ENCODE data around the gene TMEM132C.

DNA sequence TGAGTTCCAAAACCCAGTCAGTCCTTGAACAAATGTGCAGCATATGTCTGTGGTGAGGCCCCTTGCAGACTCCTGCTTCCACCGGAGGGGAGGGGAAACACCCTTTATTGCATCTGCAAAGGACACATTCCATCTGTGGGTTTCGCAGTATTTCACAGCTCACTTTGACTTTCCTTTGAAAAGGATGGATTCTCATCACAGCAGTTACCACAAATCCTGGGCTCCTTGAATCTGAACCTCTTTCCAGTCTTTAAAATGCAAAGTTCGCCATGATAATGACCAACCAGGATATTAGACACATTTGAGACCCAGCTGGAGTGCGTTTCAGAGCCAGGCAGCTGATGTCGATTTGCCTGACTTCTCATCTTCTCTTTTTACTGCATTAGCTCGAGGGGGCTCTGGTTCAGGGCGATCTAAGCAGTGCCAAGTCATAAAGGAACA, 314.4 kb downstream of the TMEM132C start:
- no peak for TF ChIP-seq PHF8 (conservative IDR thresholded peaks at IDR 0.05; ENCODE audit: low read depth, low read length)
- no peak for TF ChIP-seq BCL11A (IDR thresholded peaks at IDR 0.05; ENCODE audit: low read depth in 2 of 2, low read length in 2 of 2)
- TF ChIP-seq SP1 (IDR thresholded peaks at IDR 0.05; ENCODE audit: low read depth, low read length), result no peak
- TF ChIP-seq MAFK (IDR thresholded peaks at IDR 0.05; ENCODE audit: low read depth, low read length), result no peak
- TF ChIP-seq, protein P1, sequence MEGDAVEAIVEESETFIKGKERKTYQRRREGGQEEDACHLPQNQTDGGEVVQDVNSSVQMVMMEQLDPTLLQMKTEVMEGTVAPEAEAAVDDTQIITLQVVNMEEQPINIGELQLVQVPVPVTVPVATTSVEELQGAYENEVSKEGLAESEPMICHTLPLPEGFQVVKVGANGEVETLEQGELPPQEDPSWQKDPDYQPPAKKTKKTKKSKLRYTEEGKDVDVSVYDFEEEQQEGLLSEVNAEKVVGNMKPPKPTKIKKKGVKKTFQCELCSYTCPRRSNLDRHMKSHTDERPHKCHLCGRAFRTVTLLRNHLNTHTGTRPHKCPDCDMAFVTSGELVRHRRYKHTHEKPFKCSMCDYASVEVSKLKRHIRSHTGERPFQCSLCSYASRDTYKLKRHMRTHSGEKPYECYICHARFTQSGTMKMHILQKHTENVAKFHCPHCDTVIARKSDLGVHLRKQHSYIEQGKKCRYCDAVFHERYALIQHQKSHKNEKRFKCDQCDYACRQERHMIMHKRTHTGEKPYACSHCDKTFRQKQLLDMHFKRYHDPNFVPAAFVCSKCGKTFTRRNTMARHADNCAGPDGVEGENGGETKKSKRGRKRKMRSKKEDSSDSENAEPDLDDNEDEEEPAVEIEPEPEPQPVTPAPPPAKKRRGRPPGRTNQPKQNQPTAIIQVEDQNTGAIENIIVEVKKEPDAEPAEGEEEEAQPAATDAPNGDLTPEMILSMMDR (IDR thresholded peaks at IDR 0.05; ENCODE audit: control extremely low read depth in 1 of 3, insufficient read depth in 1 of 3, low read depth in 1 of 3, low read length in 3 of 3), result no peak
- no peak for TF ChIP-seq POLR2A (IDR thresholded peaks at IDR 0.05; ENCODE audit: control extremely low read depth in 1 of 2, low read depth in 2 of 2, low read length in 2 of 2)
- TF ChIP-seq SUZ12 (IDR thresholded peaks at IDR 0.05; ENCODE audit: low read length), result no peak
- TF ChIP-seq, protein P2, sequence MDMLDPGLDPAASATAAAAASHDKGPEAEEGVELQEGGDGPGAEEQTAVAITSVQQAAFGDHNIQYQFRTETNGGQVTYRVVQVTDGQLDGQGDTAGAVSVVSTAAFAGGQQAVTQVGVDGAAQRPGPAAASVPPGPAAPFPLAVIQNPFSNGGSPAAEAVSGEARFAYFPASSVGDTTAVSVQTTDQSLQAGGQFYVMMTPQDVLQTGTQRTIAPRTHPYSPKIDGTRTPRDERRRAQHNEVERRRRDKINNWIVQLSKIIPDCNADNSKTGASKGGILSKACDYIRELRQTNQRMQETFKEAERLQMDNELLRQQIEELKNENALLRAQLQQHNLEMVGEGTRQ (IDR thresholded peaks at IDR 0.05; ENCODE audit: low read length), result no peak
- no peak for TF ChIP-seq HDAC6 (IDR thresholded peaks at IDR 0.05; ENCODE audit: low read depth, low read length)
